ENCODE measurements around the gene CST11. TPM values are rescaled to one million over a fixed set of nuclear protein-coding genes. Genes with fewer than 3 reads are reported as not detected.

Gene CST11
- not detected in 2 replicates for total RNA-seq

GRCh38 chr20:23452776-23453175 is at the start of gene CST11:
Gene CST11 (minus strand): TSS chr20:23452876. CDS start chr20:23452811, 65 bp downstream.

GRCh38 chr20:23490817-23491216 is 38.1 kb upstream of the CST11 start, which contains the start of gene CST8:
Gene CST8 (plus strand): TSS chr20:23491117. CDS start chr20:23491668, 551 bp downstream.

GRCh38 chr20:23420943-23421931 is 31.4 kb downstream of the CST11 start, which contains the start of gene NAPB:
Gene NAPB (minus strand): TSS chr20:23421488. CDS start chr20:23421402, 86 bp downstream.

Other genes with a start within 250 kb of the CST11 start
- 11.6 and 33.5 TPM in 2 replicates for gene NXT1, start 102.1 kb downstream of the CST11 start, total RNA-seq
- gene GZF1, start 90.7 kb downstream of the CST11 start, total RNA-seq: 11.0 and 24.7 TPM in 2 replicates
- gene NAPB, start 31.4 kb downstream of the CST11 start, total RNA-seq: 2.4 and 4.3 TPM in 2 replicates
- not detected in 2 replicates for gene CSTL1, start 13.2 kb downstream of the CST11 start, total RNA-seq
- gene CST8, start 38.2 kb upstream of the CST11 start, total RNA-seq: not detected in 2 replicates
- gene CST9L, start 115.6 kb upstream of the CST11 start, total RNA-seq: not detected in 2 replicates
- not detected in 2 replicates for gene CST9, start 153.0 kb upstream of the CST11 start, total RNA-seq
- 1,233 and 2,425 TPM in 2 replicates for gene CST3, start 185.1 kb upstream of the CST11 start, total RNA-seq
- gene CST4, start 236.2 kb upstream of the CST11 start, total RNA-seq: not detected in 2 replicates